ENCODE data around the gene MYO7A. TPM values are rescaled to one million over a fixed set of nuclear protein-coding genes. Genes with fewer than 3 reads are reported as not detected.

Gene MYO7A
- total RNA-seq, 4 donors from 2014 or later: 2.0 to 18.2 (median 6.6) TPM

GRCh38 chr11:77176996-77177395 is 49.0 kb downstream of the MYO7A start:
- Histone ChIP-seq H3K36me3 (no peaks in the 10 kb centered on the region), H3K4me1 (no peaks in the 10 kb centered on the region), H3K4me3 (no peak overlapping the region), H3K27ac (no peak overlapping the region), H3K27me3 (no peaks in the 10 kb centered on the region), H3K9me3 (no peaks in the 10 kb centered on the region)
- no peak for DNase-seq
- intact Hi-C loops (cut with DNase I; ENCODE audit: low total_unique reads): no loop called here
- no peak for TF ChIP-seq POLR2A (IDR thresholded peaks at IDR 0.05)
- TF ChIP-seq CTCF (IDR thresholded peaks at IDR 0.05): no peak

- no peaks in the 10 kb centered on the region for H3K9me3 ChIP-seq
- no peak for DNase-seq
- H3K27ac ChIP-seq: no peak overlapping the region
- H3K36me3 ChIP-seq: no peaks in the 10 kb centered on the region
- H3K4me1 ChIP-seq: no peaks in the 10 kb centered on the region
- H3K4me3 ChIP-seq: no peak overlapping the region
- H3K27me3 ChIP-seq: no peaks in the 10 kb centered on the region
- TF ChIP-seq POLR2A (IDR thresholded peaks at IDR 0.05): no peak
- no peak for TF ChIP-seq CTCF (IDR thresholded peaks at IDR 0.05)
- intact Hi-C loops (cut with DNase I; ENCODE audit: low total_unique reads): no loop called here
Observed at GRCh38 chr11:77178150-77178549, 50.1 kb downstream of the MYO7A start.

GRCh38 chr11:77179048-77179447 is 51.0 kb downstream of the MYO7A start:
- H3K27ac ChIP-seq: no peak overlapping the region
- intact Hi-C loops (cut with DNase I; ENCODE audit: low total_unique reads): no loop called here
- H3K4me3 ChIP-seq: no peak overlapping the region
- H3K27me3 ChIP-seq: no peaks in the 10 kb centered on the region
- H3K4me1 ChIP-seq: no peaks in the 10 kb centered on the region
- DNase-seq: no peak
- TF ChIP-seq CTCF (IDR thresholded peaks at IDR 0.05) (no peak), POLR2A (IDR thresholded peaks at IDR 0.05) (no peak)
- H3K36me3 ChIP-seq: no peaks in the 10 kb centered on the region
- no peaks in the 10 kb centered on the region for H3K9me3 ChIP-seq

- intact Hi-C loops (cut with DNase I; ENCODE audit: low total_unique reads): loop anchor here (10.0 kb wide), 1 partner anchor 55 kb away; the partner anchor contains the start of gene MYO7A
- TF ChIP-seq POLR2A (IDR thresholded peaks at IDR 0.05) (no peak), CTCF (IDR thresholded peaks at IDR 0.05) (no peak)
- no peak for DNase-seq
Observed at GRCh38 chr11:77179681-77180080, 51.6 kb downstream of the MYO7A start.

GRCh38 chr11:77180346-77180745 is 52.3 kb downstream of the MYO7A start:
- H3K36me3 ChIP-seq: no peaks in the 10 kb centered on the region
- TF ChIP-seq CTCF (IDR thresholded peaks at IDR 0.05): no peak
- TF ChIP-seq POLR2A (IDR thresholded peaks at IDR 0.05): no peak
- H3K4me1 ChIP-seq: no peaks in the 10 kb centered on the region
- no peaks in the 10 kb centered on the region for H3K27me3 ChIP-seq
- DNase-seq: no peak
- no peaks in the 10 kb centered on the region for H3K9me3 ChIP-seq
- no peak overlapping the region for H3K27ac ChIP-seq
- intact Hi-C loops (cut with DNase I; ENCODE audit: low total_unique reads): loop anchor here (10.0 kb wide), 1 partner anchor 56 kb away; the partner anchor contains the start of gene MYO7A
- no peak overlapping the region for H3K4me3 ChIP-seq

More at GRCh38 chr11:77179681-77180080, 51.6 kb downstream of the MYO7A start:
- Histone ChIP-seq H3K4me1 (no peaks in the 10 kb centered on the region), H3K27ac (no peak overlapping the region), H3K4me3 (no peak overlapping the region), H3K36me3 (no peaks in the 10 kb centered on the region), H3K9me3 (no peaks in the 10 kb centered on the region), H3K27me3 (no peaks in the 10 kb centered on the region)
